A549 (cell line): ENCODE measurements around the gene TULP3. TPM values are rescaled to one million over a fixed set of nuclear protein-coding genes. Genes with fewer than 3 reads are reported as not detected.

Source experiments
- ATAC-seq, 2 experiments: fragments of 200-7000 bp in 1 of 2; fragments of >200 bp in 1 of 2; cut with Nextera tagmentation in 1 of 2; cut with Tn5 transposase in 1 of 2; 3 replicates each; pipeline versions ENCODE4 v1.8.0 to v1.9.1; 2018 to 2020; ENCODE audit warnings: mild to moderate bottlenecking in 1 of 2, moderate library complexity in 1 of 2
- CTCF ChIA-PET: fragments of 300-600 bp; sonication (Branson Sonifier 250); formaldehyde crosslinking; extraction: SDS; loops from one replicate; lab custom pipeline; 2021; ENCODE audit warnings: antibody characterized with exemption, inconsistent platforms; lab: Yijun Ruan, JAX
- POLR2A ChIA-PET: fragments of 350-600 bp; formaldehyde crosslinking; extraction: SDS; loops from one replicate; lab custom pipeline; 2021; ENCODE audit warnings: antibody characterized with exemption, inconsistent platforms; lab: Yijun Ruan, JAX
- DNase-seq, 2 experiments: peaks; one replicate each; pipeline versions ENCODE4 v3.0.0 to v3.0.0-alpha.2; 2011 to 2016; ENCODE audit warnings: low read depth in 1 of 2, low spot score in 1 of 2
- FAIRE-seq: peaks from 2 replicates; lab custom pipeline; 2011; peaks lifted over from hg19 to GRCh38; lab: Jason Lieb, UNC
- H3K27ac ChIP-seq, 2 experiments: fragments of >200 bp; sonication (Bioruptor Twin); formaldehyde crosslinking; 3 replicates each; pipeline ENCODE4 v1.5.1; 2016 to 2017
- H3K4me1 ChIP-seq: fragments of >200 bp; sonication (Bioruptor Twin); formaldehyde crosslinking; 3 replicates; pipeline ENCODE4 v1.6.1; 2016
- H3K4me2 ChIP-seq: fragments of >200 bp; sonication (Bioruptor Twin); formaldehyde crosslinking; 3 replicates; pipeline ENCODE4 v1.6.1; 2016
- H3K4me3 ChIP-seq: fragments of >200 bp; sonication (Bioruptor Twin); formaldehyde crosslinking; 3 replicates; pipeline ENCODE4 v1.5.1; 2016
- H3K9me3 ChIP-seq: fragments of >200 bp; sonication (Bioruptor Twin); formaldehyde crosslinking; 3 replicates; pipeline ENCODE4 v1.6.1; 2016
- CBX8 ChIP-seq: fragments of 200-600 bp; sonication (generic); IDR thresholded peaks from 2 replicates; pipeline ENCODE4 v1.6.1; 2016
- CHD2 ChIP-seq: fragments of 150-350 bp; IDR thresholded peaks from 2 replicates; pipeline ENCODE4 v1.6.1; 2014; ENCODE audit warnings: low read length; ENCODE audit not compliant: partially characterized antibody
- CHD4 ChIP-seq: fragments of 200-600 bp; sonication (generic); IDR thresholded peaks from 2 replicates; pipeline ENCODE4 v1.6.1; 2016; ENCODE audit warnings: antibody characterized with exemption, mild to moderate bottlenecking, borderline replicate concordance
- FOSL2 ChIP-seq, 2 experiments: fragments of 450-650 bp in 1 of 2; fragments of >200 bp in 1 of 2; sonication (Bioruptor Twin) in 1 of 2; formaldehyde crosslinking; IDR thresholded peaks; 2 replicates each; pipeline versions ENCODE4 v1.5.0 to v1.6.1; 2016 to 2020; ENCODE audit warnings: mild to moderate bottlenecking in 1 of 2, moderate library complexity in 1 of 2
- GATA3 ChIP-seq: IDR thresholded peaks from 2 replicates; pipeline ENCODE4 v1.6.1; 2012; ENCODE audit warnings: borderline replicate concordance
- JUNB ChIP-seq: fragments of >200 bp; sonication (Bioruptor Twin); formaldehyde crosslinking; IDR thresholded peaks from 2 replicates; pipeline ENCODE4 v1.6.1; 2016
- KDM1A ChIP-seq: fragments of 200-600 bp; sonication (generic); IDR thresholded peaks from 2 replicates; pipeline ENCODE4 v1.6.1; 2016; ENCODE audit warnings: low read depth, mild to moderate bottlenecking
- MAFK ChIP-seq: fragments of 450-650 bp; IDR thresholded peaks from 2 replicates; pipeline ENCODE4 v1.6.1; 2014; ENCODE audit not compliant: partially characterized antibody
- NFE2L2 ChIP-seq: fragments of 150-350 bp; conservative IDR thresholded peaks from 2 replicates; pipeline ENCODE4 v1.6.1; 2014; ENCODE audit warnings: low read length
- POLR2A ChIP-seq: IDR thresholded peaks from 2 replicates; pipeline ENCODE4 v1.6.1; 2012; ENCODE audit warnings: mild to moderate bottlenecking, low read length
- POLR2AphosphoS2 ChIP-seq: conservative IDR thresholded peaks from 2 replicates; pipeline ENCODE4 v1.6.1; 2012; ENCODE audit warnings: low read length, improper control_type of control experiment, inconsistent platforms
- RAD21 ChIP-seq, 2 experiments: fragments of >200 bp in 1 of 2; sonication (Bioruptor Twin) in 1 of 2; formaldehyde crosslinking in 1 of 2; IDR thresholded peaks in 1 of 2; conservative IDR thresholded peaks in 1 of 2; 2 replicates in 1 of 2; 3 replicates in 1 of 2; pipeline ENCODE4 v1.6.1; 2012 to 2018; ENCODE audit warnings: inconsistent platforms in 1 of 2
- RCOR1 ChIP-seq: fragments of 150-350 bp; IDR thresholded peaks from 2 replicates; pipeline ENCODE4 v1.6.1; 2014; ENCODE audit warnings: antibody characterized with exemption, low read length, low read depth
- RNF2 ChIP-seq: fragments of 200-600 bp; sonication (generic); IDR thresholded peaks from 2 replicates; pipeline ENCODE4 v1.6.1; 2016; ENCODE audit warnings: low read depth, mild to moderate bottlenecking, antibody characterized with exemption, moderate library complexity, borderline replicate concordance
- SREBF2 ChIP-seq: fragments of 450-650 bp; IDR thresholded peaks from 2 replicates; pipeline ENCODE4 v1.6.1; 2014; ENCODE audit warnings: mild to moderate bottlenecking, moderate library complexity
- TFCP2L1 ChIP-seq: fragments of 250-450 bp; sonication (Bioruptor Pico); IDR thresholded peaks from 2 replicates; pipeline ENCODE4 v1.5.0; 2021; ENCODE audit warnings: mild to moderate bottlenecking
- ZC3H11A ChIP-seq: fragments of 450-650 bp; IDR thresholded peaks from 2 replicates; pipeline ENCODE4 v1.6.1; 2014; ENCODE audit warnings: antibody characterized with exemption, mild to moderate bottlenecking
- ZFP36 ChIP-seq: fragments of 450-650 bp; IDR thresholded peaks from 2 replicates; pipeline ENCODE4 v1.6.1; 2014; ENCODE audit warnings: borderline replicate concordance; ENCODE audit not compliant: partially characterized antibody
- WGBS: methylation state at CpG from one replicate; pipeline ENCODE4 v1.1.6; 2017; ENCODE audit errors: missing lambda C conversion rate; 5-methylcytosine and 5-hydroxymethylcytosine counted together
- polyA plus RNA-seq, 4 experiments: library from polyadenylated mRNA; depleted of rRNA in 3 of 4; stranded (reverse); fragments of >200 nt; fragmentation: RNase III in 1 of 4; extraction: RNeasy Plus Mini Kit Qiagen cat#74134 plus additional on column Dnase treatment in 1 of 4; gene quantifications; 2 replicates in 3 of 4; 3 replicates in 1 of 4; pipeline ENCODE4 v1.2.3, GENCODE V29; 2011 to 2017
- TF ChIP-seq, protein P1 (sequence below): fragments of 200-600 bp; sonication (generic); IDR thresholded peaks from 2 replicates; pipeline ENCODE4 v1.6.1; 2016; ENCODE audit warnings: antibody characterized with exemption, mild to moderate bottlenecking, moderate library complexity
- TF ChIP-seq, protein P2 (sequence below): fragments of 250-450 bp; sonication (Bioruptor Pico); IDR thresholded peaks from 2 replicates; pipeline ENCODE4 v1.5.0; 2021; ENCODE audit warnings: mild to moderate bottlenecking, moderate library complexity, borderline replicate concordance
- TF ChIP-seq, protein P3 (sequence below): IDR thresholded peaks from 2 replicates; pipeline ENCODE4 v1.6.1; 2012
- TF ChIP-seq, protein P4 (sequence below): fragments of 150-350 bp; IDR thresholded peaks from 2 replicates; pipeline ENCODE4 v1.6.1; 2014; ENCODE audit warnings: low read depth, mild to moderate bottlenecking, low read length

The TULP3 gene
- polyA plus RNA-seq, 2 of the 4 experiments (the other 2 are of a cell fraction): 19.6 to 32.9 TPM

DNA sequence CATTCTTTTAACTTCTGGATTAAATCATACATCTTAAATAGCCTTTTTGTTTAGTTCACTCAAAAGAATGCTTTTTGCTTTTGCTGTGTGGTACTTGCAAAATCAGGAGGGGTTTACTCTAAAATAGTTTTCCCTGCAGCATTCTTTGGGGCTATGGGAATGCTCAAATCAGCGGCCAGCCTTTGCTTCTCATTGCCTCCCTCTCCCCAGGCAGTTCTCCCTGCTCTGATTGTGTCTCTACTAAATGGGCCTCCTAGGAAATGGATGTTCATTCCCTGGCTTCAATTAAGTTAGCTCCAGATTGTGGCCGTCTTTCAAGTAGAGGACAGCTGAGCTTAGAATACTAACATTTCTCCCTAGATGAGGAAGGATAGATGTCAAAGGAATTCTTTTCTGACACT, 4.4 kb downstream of the TULP3 start (continued):
- TF ChIP-seq NFE2L2 (no peak), SREBF2 (no peak), POLR2A (no peak), JUNB (no peak), CBX8 (no peak), POLR2AphosphoS2 (no peak)
- TF ChIP-seq, protein P1, sequence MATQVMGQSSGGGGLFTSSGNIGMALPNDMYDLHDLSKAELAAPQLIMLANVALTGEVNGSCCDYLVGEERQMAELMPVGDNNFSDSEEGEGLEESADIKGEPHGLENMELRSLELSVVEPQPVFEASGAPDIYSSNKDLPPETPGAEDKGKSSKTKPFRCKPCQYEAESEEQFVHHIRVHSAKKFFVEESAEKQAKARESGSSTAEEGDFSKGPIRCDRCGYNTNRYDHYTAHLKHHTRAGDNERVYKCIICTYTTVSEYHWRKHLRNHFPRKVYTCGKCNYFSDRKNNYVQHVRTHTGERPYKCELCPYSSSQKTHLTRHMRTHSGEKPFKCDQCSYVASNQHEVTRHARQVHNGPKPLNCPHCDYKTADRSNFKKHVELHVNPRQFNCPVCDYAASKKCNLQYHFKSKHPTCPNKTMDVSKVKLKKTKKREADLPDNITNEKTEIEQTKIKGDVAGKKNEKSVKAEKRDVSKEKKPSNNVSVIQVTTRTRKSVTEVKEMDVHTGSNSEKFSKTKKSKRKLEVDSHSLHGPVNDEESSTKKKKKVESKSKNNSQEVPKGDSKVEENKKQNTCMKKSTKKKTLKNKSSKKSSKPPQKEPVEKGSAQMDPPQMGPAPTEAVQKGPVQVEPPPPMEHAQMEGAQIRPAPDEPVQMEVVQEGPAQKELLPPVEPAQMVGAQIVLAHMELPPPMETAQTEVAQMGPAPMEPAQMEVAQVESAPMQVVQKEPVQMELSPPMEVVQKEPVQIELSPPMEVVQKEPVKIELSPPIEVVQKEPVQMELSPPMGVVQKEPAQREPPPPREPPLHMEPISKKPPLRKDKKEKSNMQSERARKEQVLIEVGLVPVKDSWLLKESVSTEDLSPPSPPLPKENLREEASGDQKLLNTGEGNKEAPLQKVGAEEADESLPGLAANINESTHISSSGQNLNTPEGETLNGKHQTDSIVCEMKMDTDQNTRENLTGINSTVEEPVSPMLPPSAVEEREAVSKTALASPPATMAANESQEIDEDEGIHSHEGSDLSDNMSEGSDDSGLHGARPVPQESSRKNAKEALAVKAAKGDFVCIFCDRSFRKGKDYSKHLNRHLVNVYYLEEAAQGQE: no peak

DNA sequence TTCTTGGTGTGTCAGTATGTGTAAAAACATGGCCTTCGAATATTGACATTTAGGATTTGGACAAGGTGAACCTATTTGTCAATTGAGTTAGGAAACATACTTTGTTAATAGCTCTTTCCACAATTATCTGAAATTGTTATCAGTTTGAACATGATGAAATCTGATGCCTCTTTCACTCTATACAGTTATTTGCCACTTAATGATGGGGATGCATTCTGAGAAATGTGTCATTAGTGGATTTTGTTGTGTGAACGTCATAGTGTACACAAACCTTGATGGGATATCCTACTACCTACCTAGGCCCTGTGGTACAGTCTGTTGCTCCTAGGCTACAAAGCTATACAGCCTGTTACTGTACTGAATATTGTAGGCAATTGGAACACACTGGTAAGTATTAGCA, 4.8 kb downstream of the TULP3 start:
- no peak overlapping the region for H3K4me3 ChIP-seq
- FAIRE-seq (no peak), ATAC-seq (no peak), DNase-seq (no peak)
- POLR2A ChIA-PET: no interaction called here
- H3K4me1 ChIP-seq: peaks cover 24% of the 10 kb centered on the region
- TF ChIP-seq RAD21 (conservative IDR thresholded peaks at IDR 0.05 in 1 of 2, IDR thresholded peaks at IDR 0.05 in 1 of 2) (no peak), MAFK (peak; percentile 15), RNF2 (no peak), ZC3H11A (no peak), FOSL2 (IDR thresholded peaks at IDR 0.05) (no peak), FOSL2 (CRISPR knock-in tag; IDR thresholded peaks at IDR 0.05) (peak; percentile 65), POLR2A (no peak), POLR2AphosphoS2 (no peak), JUNB (no peak), KDM1A (no peak), RCOR1 (no peak)
- 54% methylated on average over 2 of the region's 2 CpGs for WGBS
- CTCF ChIA-PET: interaction anchor here (0.6 to 2.9 kb wide), 4 partner anchors 10 to 60 kb away, joined by 3 to 21 read pairs (median 10); no protein-coding TSS in a partner anchor
- H3K9me3 ChIP-seq: no peaks in the 10 kb centered on the region
- H3K27ac ChIP-seq: no peak overlapping the region
- no peak overlapping the region for H3K4me2 ChIP-seq

DNA sequence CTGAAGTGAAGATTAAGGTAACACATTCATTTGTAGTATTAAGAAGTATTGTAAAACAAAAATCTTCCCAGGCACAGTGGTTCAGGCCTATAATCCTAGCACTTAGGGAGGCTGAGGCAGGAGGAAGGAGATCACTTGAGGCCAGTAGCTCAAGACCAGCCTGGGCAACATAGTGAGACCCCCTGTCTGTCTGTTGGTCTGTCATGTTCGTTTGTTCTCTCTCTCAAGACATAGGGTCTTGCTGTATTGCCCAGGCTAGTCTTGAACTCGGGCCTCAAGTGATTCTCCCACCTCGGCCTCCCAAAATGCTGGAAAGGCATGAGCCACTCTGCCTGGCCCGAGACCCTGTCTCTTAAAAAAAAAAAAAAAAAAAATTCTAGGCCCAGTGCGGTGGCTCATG, 6.7 kb downstream of the TULP3 start:
- no peak overlapping the region for H3K4me2 ChIP-seq
- peaks cover 17% of the 10 kb centered on the region for H3K4me1 ChIP-seq
- POLR2A ChIA-PET: no interaction called here
- H3K27ac ChIP-seq: no peak overlapping the region
- H3K4me3 ChIP-seq: no peak overlapping the region
- DNase-seq (no peak), ATAC-seq (no peak), FAIRE-seq (no peak)
- WGBS: 94% methylated on average over 5 of the region's 5 CpGs
- CTCF ChIA-PET: interaction anchor here (0.6 to 2.3 kb wide), 3 partner anchors 9 to 47 kb away, joined by 3 to 15 read pairs (median 4); no protein-coding TSS in a partner anchor
- TF ChIP-seq ZC3H11A (no peak), TFCP2L1 (CRISPR knock-in tag) (no peak), CHD2 (no peak), CHD4 (no peak), ZFP36 (no peak), GATA3 (no peak)
- TF ChIP-seq, protein P2, sequence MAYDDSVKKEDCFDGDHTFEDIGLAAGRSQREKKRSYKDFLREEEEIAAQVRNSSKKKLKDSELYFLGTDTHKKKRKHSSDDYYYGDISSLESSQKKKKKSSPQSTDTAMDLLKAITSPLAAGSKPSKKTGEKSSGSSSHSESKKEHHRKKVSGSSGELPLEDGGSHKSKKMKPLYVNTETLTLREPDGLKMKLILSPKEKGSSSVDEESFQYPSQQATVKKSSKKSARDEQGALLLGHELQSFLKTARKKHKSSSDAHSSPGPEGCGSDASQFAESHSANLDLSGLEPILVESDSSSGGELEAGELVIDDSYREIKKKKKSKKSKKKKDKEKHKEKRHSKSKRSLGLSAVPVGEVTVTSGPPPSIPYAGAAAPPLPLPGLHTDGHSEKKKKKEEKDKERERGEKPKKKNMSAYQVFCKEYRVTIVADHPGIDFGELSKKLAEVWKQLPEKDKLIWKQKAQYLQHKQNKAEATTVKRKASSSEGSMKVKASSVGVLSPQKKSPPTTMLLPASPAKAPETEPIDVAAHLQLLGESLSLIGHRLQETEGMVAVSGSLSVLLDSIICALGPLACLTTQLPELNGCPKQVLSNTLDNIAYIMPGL (CRISPR knock-in tag): no peak
- TF ChIP-seq, protein P3, sequence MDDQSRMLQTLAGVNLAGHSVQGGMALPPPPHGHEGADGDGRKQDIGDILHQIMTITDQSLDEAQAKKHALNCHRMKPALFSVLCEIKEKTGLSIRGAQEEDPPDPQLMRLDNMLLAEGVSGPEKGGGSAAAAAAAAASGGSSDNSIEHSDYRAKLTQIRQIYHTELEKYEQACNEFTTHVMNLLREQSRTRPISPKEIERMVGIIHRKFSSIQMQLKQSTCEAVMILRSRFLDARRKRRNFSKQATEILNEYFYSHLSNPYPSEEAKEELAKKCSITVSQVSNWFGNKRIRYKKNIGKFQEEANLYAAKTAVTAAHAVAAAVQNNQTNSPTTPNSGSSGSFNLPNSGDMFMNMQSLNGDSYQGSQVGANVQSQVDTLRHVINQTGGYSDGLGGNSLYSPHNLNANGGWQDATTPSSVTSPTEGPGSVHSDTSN: no peak
- TF ChIP-seq, protein P4, sequence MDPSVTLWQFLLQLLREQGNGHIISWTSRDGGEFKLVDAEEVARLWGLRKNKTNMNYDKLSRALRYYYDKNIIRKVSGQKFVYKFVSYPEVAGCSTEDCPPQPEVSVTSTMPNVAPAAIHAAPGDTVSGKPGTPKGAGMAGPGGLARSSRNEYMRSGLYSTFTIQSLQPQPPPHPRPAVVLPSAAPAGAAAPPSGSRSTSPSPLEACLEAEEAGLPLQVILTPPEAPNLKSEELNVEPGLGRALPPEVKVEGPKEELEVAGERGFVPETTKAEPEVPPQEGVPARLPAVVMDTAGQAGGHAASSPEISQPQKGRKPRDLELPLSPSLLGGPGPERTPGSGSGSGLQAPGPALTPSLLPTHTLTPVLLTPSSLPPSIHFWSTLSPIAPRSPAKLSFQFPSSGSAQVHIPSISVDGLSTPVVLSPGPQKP: no peak
- no peaks in the 10 kb centered on the region for H3K9me3 ChIP-seq
